AG04449 (cell line): ENCODE data around the gene WNK2.

Experiments
- CTCF ChIA-PET: fragments of 350-600 bp; formaldehyde crosslinking; extraction: SDS; loops from one replicate; lab custom pipeline; 2021; ENCODE audit warnings: antibody characterized with exemption; lab: Yijun Ruan, JAX
- POLR2A ChIA-PET: fragments of 400-600, 350-600 bp; formaldehyde crosslinking; extraction: SDS; loops from one replicate; lab custom pipeline; 2020; ENCODE audit warnings: antibody characterized with exemption, inconsistent platforms; lab: Yijun Ruan, JAX
- DNase-seq: peaks from one replicate; pipeline ENCODE4 v3.0.0-alpha.2; 2010; ENCODE audit warnings: low read depth, low spot score
- H3K4me3 ChIP-seq: 2 replicates; pipeline ENCODE4 v1.5.1; 2011; ENCODE audit warnings: low read depth, mild to moderate bottlenecking, control low read depth, low read length
- TF ChIP-seq, protein P1 (sequence below): IDR thresholded peaks from one replicate; pipeline ENCODE4 v1.5.1; 2011; ENCODE audit warnings: mild to moderate bottlenecking, moderate library complexity, low read length, control low read depth, inconsistent platforms; ENCODE audit not compliant: insufficient read depth; ENCODE audit errors: missing control alignments

The WNK2 gene

DNA sequence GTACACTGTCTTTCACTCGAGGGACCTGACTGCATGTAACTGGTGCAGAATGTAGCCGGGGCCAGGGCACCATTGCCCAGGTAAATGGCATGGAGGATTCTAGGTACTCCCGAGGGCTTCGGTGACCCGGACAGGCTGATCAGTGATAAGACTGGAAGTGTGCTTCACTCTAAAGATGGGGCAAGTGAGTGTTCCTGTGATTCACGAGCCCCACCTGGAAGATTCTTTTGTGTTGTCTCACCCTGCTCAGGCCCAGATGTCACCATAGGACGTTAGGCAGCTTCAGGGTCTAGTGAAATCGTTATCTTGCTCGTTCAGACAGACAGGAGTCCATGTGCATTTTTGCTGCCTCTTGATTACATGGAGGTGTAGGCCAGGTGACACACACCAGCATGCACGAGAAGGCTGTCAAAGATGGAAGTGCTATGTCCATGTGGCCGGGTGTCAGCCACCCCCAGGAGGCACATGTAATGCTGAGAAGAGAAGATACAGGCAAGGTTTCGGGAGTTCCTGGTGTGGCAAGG is 73.9 kb downstream of the WNK2 start:
- TF ChIP-seq, protein P1, sequence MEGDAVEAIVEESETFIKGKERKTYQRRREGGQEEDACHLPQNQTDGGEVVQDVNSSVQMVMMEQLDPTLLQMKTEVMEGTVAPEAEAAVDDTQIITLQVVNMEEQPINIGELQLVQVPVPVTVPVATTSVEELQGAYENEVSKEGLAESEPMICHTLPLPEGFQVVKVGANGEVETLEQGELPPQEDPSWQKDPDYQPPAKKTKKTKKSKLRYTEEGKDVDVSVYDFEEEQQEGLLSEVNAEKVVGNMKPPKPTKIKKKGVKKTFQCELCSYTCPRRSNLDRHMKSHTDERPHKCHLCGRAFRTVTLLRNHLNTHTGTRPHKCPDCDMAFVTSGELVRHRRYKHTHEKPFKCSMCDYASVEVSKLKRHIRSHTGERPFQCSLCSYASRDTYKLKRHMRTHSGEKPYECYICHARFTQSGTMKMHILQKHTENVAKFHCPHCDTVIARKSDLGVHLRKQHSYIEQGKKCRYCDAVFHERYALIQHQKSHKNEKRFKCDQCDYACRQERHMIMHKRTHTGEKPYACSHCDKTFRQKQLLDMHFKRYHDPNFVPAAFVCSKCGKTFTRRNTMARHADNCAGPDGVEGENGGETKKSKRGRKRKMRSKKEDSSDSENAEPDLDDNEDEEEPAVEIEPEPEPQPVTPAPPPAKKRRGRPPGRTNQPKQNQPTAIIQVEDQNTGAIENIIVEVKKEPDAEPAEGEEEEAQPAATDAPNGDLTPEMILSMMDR: no peak
- DNase-seq: no peak
- CTCF ChIA-PET: interaction anchor here (1.6 kb wide), 1 partner anchor 47 kb away, joined by 3 read pairs; no protein-coding TSS in a partner anchor
- POLR2A ChIA-PET: no interaction called here
- no peak overlapping the region for H3K4me3 ChIP-seq

DNA sequence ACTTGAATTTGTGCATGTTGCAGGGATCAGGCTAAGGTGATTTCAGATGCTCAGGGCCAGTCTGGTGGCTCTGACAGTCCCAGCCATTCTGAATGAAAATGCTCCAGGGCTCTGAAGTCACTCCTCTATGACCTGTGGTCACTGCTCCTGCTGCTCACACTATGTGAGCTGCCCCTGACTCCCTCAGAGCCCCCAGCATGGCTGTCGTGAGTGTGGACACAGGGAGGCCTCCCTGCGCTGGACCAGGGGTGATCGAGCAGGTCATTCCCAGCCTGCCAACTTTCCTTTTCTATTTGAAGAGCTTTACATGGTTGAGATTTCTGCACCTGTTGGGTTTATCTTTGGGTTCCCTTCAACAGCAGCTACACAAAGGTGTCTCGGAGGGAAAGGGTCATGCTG is 74.5 kb downstream of the WNK2 start:
- no peak for DNase-seq
- ChIA-PET POLR2A (no interaction called here), CTCF (interaction anchor here (1.6 kb wide), 1 partner anchor 47 kb away, joined by 3 read pairs; no protein-coding TSS in a partner anchor)
- no peak overlapping the region for H3K4me3 ChIP-seq
- TF ChIP-seq, protein P1: no peak

DNA sequence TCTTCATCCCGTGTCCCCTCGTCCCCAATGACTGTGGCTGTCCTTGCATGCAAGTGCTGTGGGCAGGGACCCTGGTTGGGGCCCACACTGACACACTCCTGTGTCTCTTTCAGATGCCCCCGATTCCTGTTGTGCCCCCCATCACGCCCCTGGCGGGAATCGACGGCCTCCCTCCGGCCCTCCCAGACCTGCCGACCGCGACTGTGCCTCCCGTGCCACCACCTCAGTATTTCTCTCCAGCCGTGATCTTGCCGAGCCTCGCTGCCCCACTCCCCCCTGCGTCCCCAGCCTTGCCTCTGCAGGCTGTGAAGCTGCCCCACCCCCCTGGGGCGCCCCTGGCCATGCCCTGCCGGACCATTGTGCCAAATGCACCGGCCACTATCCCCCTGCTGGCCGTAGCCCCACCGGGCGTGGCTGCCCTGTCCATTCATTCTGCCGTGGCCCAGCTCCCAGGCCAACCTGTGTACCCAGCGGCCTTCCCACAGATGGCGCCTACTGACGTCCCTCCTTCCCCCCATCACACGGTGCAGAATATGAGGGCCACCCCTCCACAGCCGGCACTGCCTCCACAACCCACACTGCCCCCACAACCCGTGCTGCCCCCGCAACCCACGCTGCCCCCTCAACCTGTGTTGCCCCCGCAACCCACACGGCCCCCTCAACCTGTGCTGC is 75.0 kb downstream of the WNK2 start:
- H3K4me3 ChIP-seq: no peak overlapping the region
- CTCF ChIA-PET: no interaction called here
- TF ChIP-seq, protein P1: no peak
- POLR2A ChIA-PET: no interaction called here
- DNase-seq: no peak

DNA sequence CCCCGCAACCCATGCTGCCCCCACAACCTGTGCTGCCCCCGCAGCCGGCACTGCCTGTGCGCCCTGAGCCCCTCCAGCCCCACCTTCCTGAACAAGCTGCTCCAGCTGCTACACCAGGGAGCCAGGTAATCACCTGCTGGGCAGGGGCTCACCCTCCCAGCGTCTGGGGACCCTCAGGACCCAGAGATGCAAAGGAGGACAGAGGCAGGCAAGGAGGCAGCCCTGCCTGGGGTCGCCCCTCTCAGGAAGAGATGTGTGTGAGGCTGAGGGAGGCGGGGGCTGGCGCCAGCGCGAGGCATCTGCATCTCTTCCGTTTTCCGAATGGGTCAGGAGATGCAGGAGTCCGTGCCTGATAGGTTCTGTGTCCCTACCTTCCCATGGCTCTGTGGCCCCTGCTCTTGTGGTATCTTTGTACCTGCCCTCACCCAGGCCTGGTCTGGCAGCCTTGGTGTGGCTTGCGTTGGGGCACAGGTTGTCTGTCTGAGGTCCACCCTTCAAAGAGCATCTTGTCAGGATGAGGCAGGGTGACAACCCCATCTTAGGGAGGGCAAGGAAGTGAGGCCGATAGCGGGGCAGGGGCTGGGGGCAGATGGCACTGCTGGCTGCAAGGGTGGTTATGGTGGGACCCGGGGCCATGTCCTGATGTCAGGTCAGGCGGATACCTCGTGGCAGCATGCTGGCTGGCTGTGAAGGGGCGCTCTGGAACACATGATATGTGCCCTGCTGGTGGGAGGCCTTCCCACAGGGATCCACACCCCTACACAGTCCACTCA is 75.7 kb downstream of the WNK2 start:
- DNase-seq: no peak
- H3K4me3 ChIP-seq: no peak overlapping the region
- CTCF ChIA-PET: no interaction called here
- TF ChIP-seq, protein P1: no peak
- POLR2A ChIA-PET: no interaction called here

DNA sequence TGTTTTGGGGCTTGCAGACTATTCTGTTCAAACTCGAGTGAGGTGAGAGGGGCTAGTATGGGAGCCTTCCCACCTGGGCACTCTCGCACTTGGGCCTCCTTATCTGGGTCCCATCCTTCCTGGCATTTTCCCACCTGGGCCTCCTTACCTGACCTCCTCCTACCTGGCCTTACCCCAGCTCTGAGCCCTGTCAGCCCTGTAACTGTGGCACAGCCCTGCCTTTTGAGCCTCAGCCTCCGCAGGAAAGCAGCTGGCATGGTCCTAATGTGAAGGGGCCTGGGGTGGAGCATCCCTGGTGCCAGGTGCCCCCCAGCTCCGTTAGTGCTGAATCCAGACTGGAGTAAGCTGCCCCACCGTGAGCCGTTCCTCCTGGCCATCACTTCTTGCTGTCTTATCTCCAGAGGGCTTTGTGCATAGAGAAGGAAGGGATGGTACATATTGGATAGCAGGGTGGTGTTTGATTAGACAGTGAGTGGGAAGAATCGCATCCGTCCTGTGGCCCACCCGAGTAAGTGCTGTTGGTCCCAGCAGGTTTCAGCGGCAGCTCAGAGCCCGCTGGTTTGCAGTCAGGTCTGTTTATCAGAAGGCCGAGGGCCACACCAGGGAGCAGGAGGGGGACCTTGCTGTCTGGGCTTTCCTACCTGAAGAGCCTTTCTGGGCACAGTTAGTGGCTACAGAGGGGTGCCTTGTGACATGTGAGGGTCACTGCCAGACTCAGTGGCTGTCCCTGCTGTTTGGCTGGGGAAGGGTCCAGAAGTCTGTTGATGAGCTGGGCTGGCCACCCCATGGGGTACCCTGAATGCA is 76.5 kb downstream of the WNK2 start:
- POLR2A ChIA-PET: no interaction called here
- no peak overlapping the region for H3K4me3 ChIP-seq
- CTCF ChIA-PET: no interaction called here
- TF ChIP-seq, protein P1: no peak
- DNase-seq: no peak

DNA sequence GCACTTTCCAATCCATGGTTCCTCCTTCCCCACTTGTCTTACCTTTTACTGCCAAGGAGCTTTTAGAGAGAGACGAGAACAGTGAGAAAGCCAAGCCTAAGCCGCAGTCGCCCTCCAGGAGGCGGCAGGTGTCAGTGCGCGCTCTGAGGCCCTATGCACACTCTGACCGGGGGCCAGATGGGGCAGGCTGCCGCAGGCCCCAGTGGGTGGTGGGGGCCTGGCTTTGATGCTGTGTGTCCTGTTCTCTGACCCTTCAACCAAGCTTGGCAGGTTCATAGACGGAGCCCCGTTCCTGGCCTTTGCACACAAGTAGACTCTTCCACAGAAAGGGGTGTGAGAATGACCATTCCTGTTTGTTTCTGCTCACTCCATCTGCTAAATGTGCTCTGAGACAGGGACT is 77.3 kb downstream of the WNK2 start:
- no peak overlapping the region for H3K4me3 ChIP-seq
- ChIA-PET CTCF (no interaction called here), POLR2A (no interaction called here)
- TF ChIP-seq, protein P1: no peak
- DNase-seq: no peak
